Stimulated activated CD4-positive, alpha-beta T cell treated with anti-CD3 and anti-CD28 coated beads, Interleukin-2, amount 100 ng/mL, for 48 hours (primary cell): Measurements from ENCODE around the gene TLE2.

Experiments used
- DNase-seq, 2 donors: peaks; one replicate each; pipeline ENCODE4 v3.0.0-alpha.2; 2020

Gene TLE2

DNA sequence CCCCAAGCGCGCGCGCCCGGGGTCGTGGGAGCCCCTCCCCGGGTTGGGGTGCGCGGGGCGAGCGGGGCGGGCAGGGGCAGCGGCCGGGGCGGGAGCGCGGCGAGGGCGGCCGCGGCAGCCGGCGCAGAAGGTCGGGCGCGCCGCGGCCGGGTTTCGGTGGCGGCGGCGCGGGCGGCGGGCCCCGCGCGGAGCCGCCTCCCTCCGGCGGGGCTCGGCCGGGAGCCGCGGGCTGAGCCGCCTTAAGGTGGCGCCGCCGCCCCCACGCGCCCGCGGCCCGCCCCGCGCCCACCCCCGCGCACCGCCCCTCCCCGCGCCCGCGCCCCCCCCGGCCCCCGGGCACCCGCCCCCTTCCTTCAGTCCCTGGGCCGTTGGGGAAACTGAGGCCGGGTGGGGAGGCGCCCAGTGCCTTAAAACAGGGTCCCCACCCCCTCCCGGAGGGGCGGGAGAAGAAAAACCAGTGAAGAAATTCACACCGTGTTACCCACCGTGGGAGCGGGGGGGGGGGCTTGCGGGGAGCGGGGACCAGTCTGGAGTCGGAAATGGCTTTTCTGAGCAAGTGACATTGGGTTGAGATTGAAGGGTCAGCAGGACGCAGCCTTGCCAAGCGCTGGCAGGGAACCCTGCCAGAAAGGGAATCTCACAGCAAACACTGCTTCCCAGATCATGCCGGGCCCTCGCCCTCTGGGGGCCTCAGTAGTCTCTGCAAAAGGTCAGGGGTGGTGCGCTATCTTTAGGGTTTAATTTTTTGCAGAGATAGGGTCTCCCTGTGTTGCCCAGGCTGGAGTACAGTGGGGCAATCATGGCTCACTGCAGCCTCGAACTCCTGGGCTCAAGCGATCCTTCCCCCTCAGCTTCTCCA lies at the start of gene TLE2:
Gene TLE2, minus strand, starts transcription at position 216 of the 859 bp plus-strand sequence. CDS start 376 bp downstream, outside the sequence.
- DNase-seq = no peak

DNA sequence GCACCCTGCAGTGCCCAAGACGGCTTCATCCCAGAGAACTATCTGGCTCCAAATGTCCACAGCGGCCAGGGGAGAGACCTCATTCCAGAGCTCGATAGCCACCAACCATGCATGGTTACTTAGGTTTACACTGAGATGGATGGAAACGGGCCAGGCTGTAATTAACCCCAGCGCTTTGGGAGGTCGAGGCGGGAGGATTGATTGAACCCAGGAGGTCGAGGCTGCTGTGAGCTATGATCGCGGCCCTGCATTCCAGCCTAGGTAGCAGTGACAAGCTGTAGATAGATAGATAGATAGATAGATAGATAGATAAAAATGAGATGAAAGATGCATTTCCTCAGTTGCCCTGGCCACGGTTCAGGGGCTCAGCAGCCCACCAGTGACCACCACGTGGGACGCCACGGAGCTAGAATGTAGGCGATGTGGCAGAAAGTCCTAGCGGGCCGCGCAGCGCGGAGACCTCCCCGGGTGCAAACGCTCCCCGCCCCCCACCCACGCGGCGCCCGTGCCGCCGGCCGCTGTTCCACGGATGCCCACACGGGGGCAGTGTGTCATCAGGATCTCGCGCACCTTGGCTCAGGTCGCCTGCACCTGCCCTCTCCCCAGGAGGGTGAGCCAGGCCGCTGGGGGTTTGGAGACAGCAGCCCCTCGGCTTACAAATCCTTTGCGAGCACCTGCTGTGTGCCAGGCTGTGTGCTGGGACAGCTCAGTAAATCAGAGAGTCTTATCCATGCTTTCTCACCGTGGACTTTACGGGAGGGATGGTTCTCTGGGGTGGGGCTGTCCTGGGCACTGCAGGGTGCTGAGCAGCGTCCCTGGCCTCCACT lies 46.7 kb upstream of the TLE2 start:
- DNase-seq = peak; percentile 81 to 88

DNA sequence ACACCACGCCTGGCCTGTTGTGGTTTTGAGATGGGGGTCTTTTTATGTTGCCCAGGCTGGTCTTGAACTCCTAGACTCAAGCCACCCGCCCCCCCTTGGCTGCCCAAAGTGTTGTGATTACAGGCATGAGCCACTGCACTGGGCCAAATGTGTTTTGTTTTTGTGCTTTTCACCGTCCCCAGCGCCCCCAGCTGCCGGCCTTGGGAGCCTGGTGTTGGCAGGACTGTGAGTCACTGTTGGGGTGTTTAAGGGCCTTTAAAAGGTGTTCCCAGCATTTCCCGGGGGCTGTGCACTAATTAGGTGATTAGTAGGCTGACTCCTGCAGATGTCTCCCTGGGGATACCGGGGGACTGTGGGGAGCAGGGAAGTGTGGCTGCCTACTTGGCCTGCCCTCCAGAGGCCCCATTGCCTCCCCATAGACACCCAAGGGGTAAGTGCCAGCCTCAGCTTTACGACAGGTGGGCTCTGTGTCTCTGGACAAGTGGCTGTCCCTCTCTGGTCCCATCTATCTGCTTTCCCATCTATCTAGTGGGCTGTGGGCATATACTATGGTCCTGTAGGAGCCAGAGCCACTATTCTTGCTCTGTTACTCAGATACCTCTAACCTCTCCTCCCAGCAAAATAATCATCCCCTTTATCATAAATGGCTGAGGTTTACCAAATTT lies 45.0 kb upstream of the TLE2 start:
- no peak for DNase-seq

DNA sequence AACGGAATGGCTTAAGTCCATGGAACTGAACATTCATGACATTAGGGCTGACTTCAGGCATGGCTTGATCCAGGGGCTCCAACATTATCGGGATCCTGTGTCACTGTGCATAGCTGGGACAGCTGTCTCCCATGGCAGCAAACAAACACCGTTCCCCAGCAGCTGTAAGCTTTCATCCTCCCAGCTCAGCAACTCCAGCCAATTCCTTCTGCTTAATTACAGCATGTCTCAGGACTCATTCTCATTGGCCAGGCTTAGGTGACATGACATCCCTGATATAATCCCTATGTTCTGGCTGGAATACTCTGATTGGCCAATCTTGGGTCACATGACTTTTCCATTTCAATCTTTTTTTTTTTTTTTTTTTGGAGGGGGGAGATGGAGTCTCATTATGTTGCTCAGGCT lies 44.1 kb upstream of the TLE2 start:
- no peak for DNase-seq

DNA sequence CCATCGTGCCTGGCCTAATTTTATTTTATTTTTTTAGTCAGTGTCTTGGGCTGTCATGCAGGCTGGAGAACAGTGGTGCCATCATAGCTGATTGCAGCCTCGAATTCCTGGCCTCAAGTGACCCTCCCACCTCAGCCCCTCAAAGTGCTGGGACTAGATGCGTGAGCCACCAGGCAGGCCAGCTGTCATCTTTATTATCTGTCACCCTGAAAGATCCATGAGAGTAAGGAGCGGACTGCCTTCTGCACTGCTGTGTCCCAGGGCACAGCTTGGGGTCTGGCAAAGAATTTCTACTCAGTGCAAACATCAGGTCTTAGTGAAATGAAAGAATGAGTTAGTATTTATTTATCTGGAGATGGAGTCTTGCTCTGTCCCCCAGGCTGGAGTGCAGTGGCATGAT lies 42.7 kb upstream of the TLE2 start:
- no peak for DNase-seq

DNA sequence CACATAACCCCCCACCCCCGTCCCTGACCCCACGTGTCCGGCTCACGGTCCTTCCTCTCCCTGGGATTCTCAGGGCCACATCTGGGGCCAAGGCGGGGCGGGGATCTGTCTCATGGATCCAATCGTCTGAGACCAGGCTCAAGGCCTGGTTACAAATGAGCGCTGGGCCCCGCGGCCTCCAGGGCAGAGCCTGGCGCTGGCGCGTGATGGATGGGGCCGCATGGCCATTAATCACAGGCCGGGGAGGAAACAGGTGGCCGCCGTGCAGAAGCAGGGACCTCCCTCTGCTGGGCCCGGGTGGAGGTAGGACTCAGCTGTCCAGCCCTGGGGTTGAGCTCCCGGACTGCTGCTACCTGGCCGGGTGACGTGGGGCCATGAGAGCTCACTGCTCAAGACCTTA lies 39.0 kb upstream of the TLE2 start:
- no peak for DNase-seq

DNA sequence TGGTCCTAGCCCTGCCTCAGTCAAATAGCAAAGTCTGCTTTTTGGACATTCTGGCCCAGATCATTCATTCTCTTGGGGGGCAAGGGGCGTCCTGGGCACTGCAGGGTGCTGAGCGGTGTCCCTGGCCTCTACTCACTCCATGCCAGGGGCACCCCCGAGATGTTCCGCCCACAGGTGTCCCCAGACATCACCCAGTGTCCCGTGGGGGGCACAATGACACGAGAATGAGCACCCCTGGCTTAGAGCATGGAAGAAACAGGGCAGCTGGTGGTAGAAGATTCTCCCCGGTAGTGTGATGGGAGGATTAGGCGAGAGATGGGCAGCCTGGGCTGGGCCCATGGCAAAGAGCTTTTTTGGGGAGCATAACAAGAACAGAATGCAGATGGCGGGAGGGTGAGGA lies 38.5 kb upstream of the TLE2 start:
- no peak for DNase-seq

DNA sequence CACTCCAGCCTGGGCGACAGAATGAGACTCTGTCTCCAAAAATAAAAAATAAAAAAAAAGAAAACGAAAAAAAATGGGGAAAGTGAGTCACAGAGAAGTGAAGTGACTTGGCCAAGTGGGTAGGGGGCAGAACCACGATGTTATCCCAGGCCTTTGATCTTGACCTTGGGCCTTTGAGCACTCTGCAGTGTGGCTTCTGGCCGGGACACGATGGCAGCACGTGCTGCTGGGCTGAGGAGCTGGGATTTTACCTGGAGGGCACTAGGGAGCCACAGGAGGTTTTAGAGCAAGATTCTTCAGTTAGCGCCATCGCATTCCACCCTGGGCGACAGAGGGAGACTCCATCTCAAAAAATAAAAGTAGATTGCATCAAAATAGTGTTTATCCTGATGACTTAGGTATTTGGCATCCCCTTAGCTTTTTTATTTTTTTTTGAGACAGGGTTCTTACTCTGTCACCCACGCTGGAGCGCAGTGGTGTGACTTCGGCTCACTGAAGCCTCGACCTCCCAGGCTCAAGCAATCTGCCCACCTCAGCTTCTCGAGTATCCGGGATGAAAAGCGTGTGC lies 37.5 kb upstream of the TLE2 start:
- DNase-seq = no peak

DNA sequence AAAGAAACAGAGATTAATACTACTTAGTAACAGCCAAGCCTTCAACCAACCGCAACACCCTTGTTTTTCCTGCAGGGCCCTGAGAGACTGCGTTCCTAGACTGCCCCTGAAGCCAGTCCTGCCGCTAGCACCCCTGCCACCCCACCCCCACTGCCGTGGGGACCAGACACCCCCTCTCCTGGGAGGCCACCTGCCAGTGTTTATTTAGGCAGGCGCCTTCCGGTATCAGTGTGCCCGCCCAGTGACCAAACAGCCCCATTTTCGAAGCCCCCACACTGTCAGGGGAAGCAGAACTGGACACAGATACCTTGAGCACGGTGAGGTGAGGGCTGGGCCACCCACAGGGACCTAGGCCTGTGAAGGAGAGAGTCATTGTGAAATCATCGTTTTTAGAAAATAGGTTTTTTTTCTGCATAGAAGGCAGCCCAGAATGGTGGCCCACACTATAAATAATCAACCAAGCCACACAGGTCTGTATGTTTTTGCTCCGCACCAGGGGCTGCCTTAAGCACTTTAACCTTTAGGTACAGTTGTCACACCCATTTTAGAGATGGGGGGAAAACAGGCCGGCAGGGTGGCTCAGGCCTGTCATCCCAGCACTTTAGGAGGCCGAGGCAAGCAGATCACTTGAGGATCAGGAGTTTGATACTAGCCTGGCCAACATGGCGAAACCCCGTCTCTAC lies 36.7 kb upstream of the TLE2 start:
- DNase-seq = no peak

DNA sequence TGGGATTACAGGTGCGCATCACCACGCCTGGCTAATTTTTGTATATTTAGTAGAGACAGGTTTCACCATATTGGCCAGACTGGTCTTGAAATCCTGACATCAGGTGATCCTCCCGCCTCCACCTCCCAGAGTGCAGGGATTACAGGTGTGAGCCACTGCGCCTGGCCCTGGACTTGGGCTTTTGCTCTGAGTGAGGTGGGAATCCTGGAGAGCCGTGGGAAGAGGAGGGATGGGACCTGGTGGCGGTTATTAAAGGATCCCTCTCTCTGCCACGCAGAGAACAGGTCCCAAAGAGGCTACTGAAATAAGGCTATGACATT lies 34.9 kb upstream of the TLE2 start:
- no peak for DNase-seq

DNA sequence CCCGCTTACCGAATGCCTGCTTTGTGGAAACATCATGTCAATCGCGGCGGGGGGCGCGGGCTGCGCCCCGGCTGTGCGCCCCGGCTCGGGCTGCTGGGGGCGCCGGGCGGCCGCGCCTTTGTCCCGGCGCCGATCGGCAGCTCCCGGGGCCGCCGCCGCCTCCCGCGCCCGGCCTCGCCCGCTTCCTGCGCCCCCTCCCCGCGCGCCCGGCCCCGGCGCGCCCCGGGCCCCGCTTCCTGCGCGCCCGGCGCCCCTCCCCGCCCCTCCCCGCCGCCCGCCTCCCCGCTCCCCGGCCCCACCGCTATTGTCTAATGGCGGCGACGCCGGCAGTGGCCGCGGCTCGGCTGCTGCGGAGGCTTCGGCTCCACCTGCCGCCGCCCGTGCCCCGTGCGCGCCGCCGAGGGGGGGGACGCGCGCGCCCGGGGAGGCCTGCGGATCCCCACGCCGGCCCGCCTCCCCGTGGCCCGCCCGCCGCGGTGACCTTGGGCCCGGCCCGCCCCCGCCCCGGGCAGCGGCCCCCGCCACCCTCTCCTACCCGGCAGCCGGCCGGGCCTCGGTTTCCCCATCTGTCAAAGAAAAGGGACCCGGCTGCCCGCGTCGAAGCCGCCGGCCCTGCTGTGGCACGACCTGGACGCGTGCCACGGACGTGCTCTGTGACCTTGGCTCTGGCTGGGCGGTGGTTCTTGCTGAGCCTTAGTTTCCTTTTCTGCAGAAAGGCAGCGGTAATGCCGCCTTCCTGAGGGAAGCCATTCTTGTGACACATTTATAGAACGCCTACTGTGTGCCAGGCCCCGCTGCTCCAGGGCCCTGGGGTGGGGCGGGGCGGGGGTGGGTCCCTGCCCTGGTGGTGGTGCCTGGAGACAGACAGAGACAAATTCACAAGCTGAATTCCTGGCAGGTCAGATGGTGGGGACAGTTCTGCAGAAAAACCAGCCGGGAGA lies 33.4 kb upstream of the TLE2 start, which contains the start of gene TLE5:
Gene TLE5, minus strand, starts transcription at position 331 of the 941 bp plus-strand sequence. Its CDS starts 295 bp downstream, at position 36.
- DNase-seq = peak; percentile 54 to 65

DNA sequence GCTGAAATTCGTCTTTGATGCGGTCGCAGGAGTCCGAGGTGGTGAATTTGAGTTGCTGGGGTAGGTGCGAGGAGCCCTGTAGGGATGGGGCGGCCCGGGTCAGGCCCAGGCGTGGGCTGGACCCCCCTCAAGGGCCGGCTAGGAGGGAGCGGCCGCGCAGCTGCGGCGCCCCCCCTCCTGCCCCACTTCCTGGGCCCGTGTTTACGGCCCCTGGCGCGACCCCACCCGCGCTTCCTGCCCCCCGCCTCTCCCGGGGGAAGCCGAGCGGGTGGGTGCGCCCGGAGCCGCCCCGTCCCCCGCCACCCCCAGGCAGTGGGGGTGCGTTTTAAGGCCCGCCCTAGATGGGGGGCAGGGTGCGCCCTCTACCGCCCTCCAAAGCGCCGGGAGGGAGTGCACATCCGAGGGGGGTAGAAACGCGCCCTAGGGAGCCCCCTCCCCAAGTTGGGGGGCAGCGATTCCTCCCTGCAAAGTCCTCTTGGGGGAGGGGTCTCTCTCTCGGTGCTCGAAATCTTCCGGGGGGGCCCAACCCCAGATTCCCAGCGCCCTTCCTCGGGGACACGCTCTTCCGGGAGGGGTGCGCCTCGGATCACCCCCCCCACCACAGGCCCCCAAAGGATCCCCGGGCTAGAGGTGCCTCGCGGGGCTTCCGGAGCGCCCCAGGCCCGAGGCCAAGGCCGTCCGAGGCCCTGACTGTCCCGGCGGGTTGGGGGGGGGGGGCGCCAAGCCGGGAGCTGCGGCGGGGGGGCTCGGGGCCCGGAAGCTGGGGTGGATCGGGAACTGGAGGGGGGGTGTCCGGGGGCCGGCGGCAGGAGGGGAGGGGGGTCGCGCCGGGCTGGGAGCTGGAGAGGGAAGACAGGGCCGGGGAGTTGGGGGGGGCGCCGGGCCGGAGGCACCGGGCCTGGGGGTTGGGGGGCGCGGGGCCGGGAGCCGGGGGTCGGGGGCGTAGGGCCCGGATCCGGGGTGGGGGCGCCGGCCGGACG lies 32.4 kb upstream of the TLE2 start:
- peak; percentile 35 to 37 for DNase-seq

DNA sequence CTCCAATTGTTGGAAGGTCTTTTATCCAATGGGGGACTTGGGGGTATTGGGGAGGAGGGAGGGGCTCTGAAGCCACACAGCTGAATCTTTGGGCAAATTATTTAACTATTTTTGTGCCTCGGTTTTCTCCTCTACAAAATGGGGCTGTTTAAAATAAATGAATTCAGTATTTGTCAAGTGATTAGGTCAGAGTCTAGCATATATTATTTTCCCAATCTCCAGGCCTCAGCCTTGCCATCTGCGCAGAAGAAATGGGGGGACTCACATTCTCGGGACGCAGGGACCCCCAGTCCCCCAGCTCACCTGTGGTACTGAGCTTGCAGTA lies 31.7 kb upstream of the TLE2 start:
- no peak for DNase-seq

DNA sequence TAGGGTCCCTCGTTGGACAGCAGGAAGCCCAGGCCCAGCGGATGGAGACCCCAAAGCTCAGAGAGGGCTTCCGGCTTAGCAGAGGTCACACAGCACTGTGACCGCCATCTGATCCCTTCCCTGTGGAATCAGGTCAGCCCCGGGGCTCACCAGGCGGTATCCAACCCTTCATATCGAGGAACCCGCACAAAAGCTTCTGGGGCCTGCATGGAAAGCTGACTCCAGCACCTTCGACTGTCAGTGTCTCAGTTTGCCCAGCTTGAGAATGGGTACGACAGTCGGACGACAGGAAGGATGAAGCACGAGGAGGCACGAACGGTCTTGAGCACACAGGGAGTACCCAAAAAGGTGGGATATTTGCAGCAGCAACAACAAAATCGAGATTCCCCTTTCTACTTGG lies 30.6 kb upstream of the TLE2 start:
- no peak for DNase-seq

DNA sequence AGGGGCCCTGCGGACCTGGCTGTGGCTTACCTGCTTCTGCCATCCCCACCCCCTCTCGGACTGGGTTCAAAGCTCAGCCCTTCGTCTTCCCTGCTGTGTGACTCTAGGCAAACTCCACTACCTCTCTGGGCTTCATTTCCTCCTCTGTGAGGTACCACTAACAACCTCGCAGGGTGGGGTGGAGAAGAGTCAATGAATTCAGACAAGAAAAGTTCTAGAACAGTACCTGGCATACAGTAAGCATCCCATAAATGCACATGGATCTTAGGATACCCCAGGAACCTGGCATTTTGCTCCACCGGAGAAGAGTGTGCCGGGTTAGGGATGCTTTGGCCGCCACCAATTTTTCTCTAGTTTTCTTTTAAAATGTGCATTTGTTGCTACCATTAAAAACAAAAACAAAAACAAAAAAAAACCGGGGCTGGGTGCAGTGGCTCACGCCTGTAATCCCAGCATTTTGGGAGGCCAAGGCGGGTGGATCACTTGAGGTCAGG lies 29.8 kb upstream of the TLE2 start:
- DNase-seq = no peak

DNA sequence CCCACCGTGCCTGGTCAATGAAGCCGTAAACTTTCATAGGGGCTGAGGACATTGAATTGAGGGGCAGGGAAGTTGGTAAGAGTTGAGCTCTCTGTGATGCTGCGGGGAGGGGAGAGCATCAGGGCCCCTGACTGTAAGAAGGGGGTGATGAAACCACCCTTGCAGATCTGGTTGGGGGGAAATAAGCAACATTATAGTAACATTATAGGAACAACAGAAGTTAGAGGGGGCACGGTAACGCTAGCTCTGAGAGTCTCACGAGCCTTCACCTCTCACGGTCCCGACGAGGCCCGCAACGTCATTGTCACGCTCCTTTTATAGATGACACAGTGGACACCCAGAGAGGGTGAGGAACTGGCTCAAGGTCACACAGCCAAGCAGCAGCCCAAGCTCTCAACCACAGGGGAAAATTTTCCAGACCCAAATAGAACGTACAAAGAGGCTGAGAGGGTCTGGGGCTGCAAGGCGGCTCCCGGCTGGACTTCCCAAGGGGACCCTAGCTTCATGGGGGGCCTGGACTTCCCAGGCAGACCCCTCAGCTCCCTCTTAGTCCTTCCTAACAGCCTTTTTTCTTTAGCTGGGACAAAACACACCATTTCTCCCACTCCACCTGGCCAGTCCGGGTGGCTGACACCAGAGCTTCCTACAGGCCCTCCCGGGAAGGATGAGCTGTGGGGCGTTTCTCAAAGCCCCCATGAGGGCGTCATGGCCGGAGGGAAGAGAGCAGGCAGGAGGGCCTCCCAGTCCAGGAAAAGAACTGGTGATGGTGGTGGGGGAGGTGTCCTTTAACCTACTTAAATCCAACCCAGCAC lies 29.1 kb upstream of the TLE2 start:
- no peak for DNase-seq

DNA sequence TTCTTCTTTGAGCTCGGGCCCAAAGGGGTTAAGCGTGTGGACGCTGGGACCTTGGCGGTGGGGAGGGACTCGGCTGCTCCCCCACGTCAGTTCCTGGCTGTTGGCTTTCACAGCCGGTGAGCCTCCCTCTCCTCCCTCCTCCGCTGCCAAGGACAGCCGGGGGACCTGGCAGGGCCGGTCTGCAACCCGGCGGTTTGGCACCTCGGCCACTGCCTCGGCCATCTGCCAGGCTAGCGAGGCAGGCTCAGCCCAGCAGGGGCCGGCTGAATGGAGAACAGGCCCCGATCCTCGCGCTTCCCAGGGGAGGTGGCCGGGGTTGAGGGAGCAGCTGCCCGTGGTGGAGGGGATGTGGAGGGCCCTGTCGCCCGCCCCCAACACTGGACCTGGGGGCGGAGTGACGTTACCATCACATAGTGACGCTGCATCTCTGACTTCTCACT lies 28.2 kb upstream of the TLE2 start:
- no peak for DNase-seq

DNA sequence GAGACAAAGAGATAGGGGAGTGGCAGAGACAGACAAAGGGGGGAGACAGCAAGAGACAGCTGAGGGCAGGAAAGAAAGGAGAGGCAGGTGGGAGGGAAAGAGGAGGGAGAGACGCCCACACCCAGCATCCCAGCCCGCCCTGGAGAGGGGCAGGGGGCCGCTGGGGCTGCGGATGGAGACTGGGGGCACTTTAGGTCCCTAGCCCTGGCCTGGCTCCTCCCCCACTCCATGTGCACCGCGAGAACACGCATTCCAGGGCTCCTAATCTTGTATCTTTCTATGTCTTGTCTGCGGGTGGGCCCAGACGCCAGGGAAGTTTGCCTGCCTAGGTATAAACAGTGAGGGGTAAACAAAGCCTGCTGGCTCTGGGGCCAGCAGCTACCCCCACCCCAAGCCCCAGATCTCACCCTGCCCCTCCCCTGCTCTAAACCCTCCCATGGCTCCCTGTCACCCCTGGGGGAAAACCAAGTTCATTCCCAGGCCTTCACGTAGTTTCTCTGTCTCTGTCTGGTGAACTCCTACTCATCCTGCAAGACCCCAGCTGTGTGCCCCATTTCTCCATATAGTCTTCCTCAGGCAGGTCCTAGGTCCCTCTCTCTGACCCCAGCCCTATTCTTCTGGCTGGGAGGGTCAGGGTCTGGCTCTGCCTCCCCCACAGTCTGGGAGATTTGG lies 27.5 kb upstream of the TLE2 start:
- DNase-seq = no peak
